K562 (cell line): ENCODE measurements around the gene NKAIN4. TPM values are rescaled to one million over a fixed set of nuclear protein-coding genes. Genes with fewer than 3 reads are reported as not detected.

ENCODE experiments used
- KLF16 ChIP-seq: IDR thresholded peaks from 2 replicates; pipeline ENCODE4 v1.6.1; 2016; ENCODE audit warnings: antibody characterized with exemption
- MAFG ChIP-seq: fragments of 450-650 bp; conservative IDR thresholded peaks from 2 replicates; pipeline ENCODE4 v1.6.1; 2016; ENCODE audit warnings: missing genetic modification characterization, missing compliant biosample characterization
- MTA3 ChIP-seq: fragments of 450-650 bp; formaldehyde crosslinking; IDR thresholded peaks from 2 replicates; pipeline ENCODE4 v1.6.1; 2017; ENCODE audit warnings: mild to moderate bottlenecking, borderline replicate concordance
- NCOA4 ChIP-seq: fragments of 450-650 bp; IDR thresholded peaks from 2 replicates; pipeline ENCODE4 v1.6.1; 2018; ENCODE audit warnings: mild to moderate bottlenecking; ENCODE audit not compliant: partially characterized antibody
- NFIC ChIP-seq: fragments of 450-650 bp; IDR thresholded peaks from 2 replicates; pipeline ENCODE4 v1.6.1; 2017; ENCODE audit warnings: mild to moderate bottlenecking, inconsistent platforms
- NONO ChIP-seq, 2 experiments: fragments of 200-400 bp in 1 of 2; fragments of 450-650 bp in 1 of 2; formaldehyde crosslinking in 1 of 2; IDR thresholded peaks; 2 replicates each; pipeline ENCODE4 v1.6.1; 2017; ENCODE audit warnings: low read depth in 2 of 2, mild to moderate bottlenecking in 2 of 2, moderate library complexity in 2 of 2, low read length in 1 of 2
- NR2F6 ChIP-seq: fragments of 450-650 bp; formaldehyde crosslinking; IDR thresholded peaks from 2 replicates; pipeline ENCODE4 v1.4.0; 2020; ENCODE audit warnings: mild to moderate bottlenecking
- PRPF4 ChIP-seq: fragments of 200-400 bp; formaldehyde crosslinking; IDR thresholded peaks from one replicate; pipeline ENCODE4 v1.6.1; 2017; ENCODE audit warnings: low read length, low read depth, mild to moderate bottlenecking; ENCODE audit not compliant: insufficient read depth, poor library complexity, severe bottlenecking
- ZNF561 ChIP-seq: fragments of 450-650 bp; formaldehyde crosslinking; conservative IDR thresholded peaks from 2 replicates; pipeline ENCODE4 v1.4.0; 2020; ENCODE audit warnings: mild to moderate bottlenecking, moderate library complexity
- ZNF75A ChIP-seq: fragments of 450-650 bp; formaldehyde crosslinking; IDR thresholded peaks from 2 replicates; pipeline ENCODE4 v1.4.0; 2020; ENCODE audit warnings: mild to moderate bottlenecking
- polyA plus RNA-seq, 8 experiments: library from polyadenylated mRNA; depleted of rRNA in 4 of 8; stranded (reverse) in 5 of 8; unstranded in 3 of 8; fragments of >200 nt; fragmentation: Nextera tagmentation in 2 of 8; fragmentation: Illumina TruSeq in 1 of 8; extraction: Ambion mirVana in 2 of 8; extraction: Trizol in 1 of 8; gene quantifications; 2 replicates each; pipeline versions ENCODE4 v1.2.1 to v1.2.3, GENCODE V29; 2011 to 2014; ENCODE audit warnings: inconsistent platforms in 1 of 8, missing spikeins in 1 of 8
- total RNA-seq, 7 experiments: library from RNA; depleted of rRNA in 6 of 7; stranded (reverse); fragments of >200 nt in 6 of 7; fragmentation: Illumina TruSeq in 2 of 7; extraction: Trizol in 2 of 7; gene quantifications; 2 replicates each; pipeline versions ENCODE4 v1.2.1 to v1.2.3, GENCODE V29; 2011 to 2021; ENCODE audit warnings: low replicate concordance in 1 of 7
- TF ChIP-seq, protein P1 (sequence below): sonication (generic); formaldehyde crosslinking; IDR thresholded peaks from 2 replicates; pipeline ENCODE4 v1.4.0; 2020; ENCODE audit warnings: mild to moderate bottlenecking, missing genetic modification reagents
- TF ChIP-seq, protein P2 (sequence below): IDR thresholded peaks from 3 replicates; pipeline ENCODE4 v1.6.1; 2011; ENCODE audit warnings: borderline replicate concordance, mild to moderate bottlenecking; ENCODE audit not compliant: insufficient read length, insufficient read depth
- TF ChIP-seq, protein P3 (sequence below): sonication (generic); formaldehyde crosslinking; IDR thresholded peaks from 2 replicates; pipeline ENCODE4 v1.8.0; 2023; ENCODE audit warnings: missing genetic modification reagents, mild to moderate bottlenecking, borderline replicate concordance
- TF ChIP-seq, protein P4 (sequence below): fragments of 450-650 bp; IDR thresholded peaks from one replicate; pipeline ENCODE4 v1.6.1; 2018; ENCODE audit warnings: mild to moderate bottlenecking, moderate library complexity; ENCODE audit not compliant: partially characterized antibody
- TF ChIP-seq, protein P5 (sequence below): fragments of 450-650 bp; formaldehyde crosslinking; IDR thresholded peaks from 2 replicates; pipeline ENCODE4 v1.4.0; 2022; ENCODE audit warnings: mild to moderate bottlenecking, moderate library complexity

NKAIN4 gene
- total and polyA plus RNA-seq, 9 of the 15 experiments (the other 6 are each of a cell fraction or from before 2014, with no cell fraction given) = not detected

DNA sequence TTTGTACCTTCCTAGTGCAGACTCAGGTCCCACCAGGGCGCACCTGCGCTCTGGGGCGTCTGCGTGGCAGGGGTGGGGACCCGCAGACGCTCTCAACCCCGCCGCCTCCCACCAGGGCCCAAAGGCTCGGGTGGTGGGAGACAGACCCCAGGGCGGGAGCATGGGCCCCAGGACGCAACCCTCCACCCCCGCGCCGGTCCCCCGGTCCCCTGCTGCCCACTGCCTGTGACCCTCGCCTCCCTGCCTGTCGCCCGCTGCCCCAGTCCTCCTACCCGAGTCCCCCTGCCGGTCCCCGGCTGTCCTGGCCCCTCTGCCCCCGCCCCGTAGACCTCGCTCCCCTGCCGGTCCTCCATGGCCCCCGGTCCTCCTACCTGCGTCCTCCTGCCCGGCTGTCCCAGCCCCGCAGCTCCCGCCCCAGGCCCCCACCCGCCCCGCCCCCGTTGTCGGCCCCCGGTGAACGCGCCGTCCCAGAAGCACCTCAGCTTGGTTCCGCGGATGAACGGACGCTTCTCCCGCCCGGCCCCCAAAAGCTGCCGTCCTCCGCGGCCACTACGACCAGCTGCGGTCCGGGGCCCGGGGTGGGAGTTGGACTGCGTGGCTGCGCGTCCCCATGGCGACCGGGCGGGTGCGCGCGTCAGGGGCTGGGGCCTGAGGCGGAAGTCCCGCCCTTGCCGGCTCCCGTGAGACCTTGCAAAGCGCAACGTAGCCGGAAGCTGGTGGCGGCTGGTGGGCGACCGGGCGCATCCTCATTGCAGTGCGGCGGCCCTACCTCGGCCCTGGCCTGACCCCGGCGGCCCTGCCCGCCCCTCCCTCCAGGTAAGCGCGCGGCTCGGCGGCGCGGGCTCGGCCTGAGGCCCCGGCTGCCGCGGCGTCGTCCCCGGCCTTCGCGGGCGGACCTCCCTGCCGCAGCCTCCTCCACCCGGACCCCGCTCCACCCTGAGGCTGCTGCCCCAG lies 18.1 kb upstream of the NKAIN4 start, which contains the start of gene ARFGAP1 (continued):
- TF ChIP-seq, protein P1, sequence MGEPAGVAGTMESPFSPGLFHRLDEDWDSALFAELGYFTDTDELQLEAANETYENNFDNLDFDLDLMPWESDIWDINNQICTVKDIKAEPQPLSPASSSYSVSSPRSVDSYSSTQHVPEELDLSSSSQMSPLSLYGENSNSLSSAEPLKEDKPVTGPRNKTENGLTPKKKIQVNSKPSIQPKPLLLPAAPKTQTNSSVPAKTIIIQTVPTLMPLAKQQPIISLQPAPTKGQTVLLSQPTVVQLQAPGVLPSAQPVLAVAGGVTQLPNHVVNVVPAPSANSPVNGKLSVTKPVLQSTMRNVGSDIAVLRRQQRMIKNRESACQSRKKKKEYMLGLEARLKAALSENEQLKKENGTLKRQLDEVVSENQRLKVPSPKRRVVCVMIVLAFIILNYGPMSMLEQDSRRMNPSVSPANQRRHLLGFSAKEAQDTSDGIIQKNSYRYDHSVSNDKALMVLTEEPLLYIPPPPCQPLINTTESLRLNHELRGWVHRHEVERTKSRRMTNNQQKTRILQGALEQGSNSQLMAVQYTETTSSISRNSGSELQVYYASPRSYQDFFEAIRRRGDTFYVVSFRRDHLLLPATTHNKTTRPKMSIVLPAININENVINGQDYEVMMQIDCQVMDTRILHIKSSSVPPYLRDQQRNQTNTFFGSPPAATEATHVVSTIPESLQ (CRISPR knock-in tag) = no peak
- TF ChIP-seq, protein P2, sequence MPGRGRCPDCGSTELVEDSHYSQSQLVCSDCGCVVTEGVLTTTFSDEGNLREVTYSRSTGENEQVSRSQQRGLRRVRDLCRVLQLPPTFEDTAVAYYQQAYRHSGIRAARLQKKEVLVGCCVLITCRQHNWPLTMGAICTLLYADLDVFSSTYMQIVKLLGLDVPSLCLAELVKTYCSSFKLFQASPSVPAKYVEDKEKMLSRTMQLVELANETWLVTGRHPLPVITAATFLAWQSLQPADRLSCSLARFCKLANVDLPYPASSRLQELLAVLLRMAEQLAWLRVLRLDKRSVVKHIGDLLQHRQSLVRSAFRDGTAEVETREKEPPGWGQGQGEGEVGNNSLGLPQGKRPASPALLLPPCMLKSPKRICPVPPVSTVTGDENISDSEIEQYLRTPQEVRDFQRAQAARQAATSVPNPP = no peak
- TF ChIP-seq NFIC = no peak
- TF ChIP-seq, protein P3, sequence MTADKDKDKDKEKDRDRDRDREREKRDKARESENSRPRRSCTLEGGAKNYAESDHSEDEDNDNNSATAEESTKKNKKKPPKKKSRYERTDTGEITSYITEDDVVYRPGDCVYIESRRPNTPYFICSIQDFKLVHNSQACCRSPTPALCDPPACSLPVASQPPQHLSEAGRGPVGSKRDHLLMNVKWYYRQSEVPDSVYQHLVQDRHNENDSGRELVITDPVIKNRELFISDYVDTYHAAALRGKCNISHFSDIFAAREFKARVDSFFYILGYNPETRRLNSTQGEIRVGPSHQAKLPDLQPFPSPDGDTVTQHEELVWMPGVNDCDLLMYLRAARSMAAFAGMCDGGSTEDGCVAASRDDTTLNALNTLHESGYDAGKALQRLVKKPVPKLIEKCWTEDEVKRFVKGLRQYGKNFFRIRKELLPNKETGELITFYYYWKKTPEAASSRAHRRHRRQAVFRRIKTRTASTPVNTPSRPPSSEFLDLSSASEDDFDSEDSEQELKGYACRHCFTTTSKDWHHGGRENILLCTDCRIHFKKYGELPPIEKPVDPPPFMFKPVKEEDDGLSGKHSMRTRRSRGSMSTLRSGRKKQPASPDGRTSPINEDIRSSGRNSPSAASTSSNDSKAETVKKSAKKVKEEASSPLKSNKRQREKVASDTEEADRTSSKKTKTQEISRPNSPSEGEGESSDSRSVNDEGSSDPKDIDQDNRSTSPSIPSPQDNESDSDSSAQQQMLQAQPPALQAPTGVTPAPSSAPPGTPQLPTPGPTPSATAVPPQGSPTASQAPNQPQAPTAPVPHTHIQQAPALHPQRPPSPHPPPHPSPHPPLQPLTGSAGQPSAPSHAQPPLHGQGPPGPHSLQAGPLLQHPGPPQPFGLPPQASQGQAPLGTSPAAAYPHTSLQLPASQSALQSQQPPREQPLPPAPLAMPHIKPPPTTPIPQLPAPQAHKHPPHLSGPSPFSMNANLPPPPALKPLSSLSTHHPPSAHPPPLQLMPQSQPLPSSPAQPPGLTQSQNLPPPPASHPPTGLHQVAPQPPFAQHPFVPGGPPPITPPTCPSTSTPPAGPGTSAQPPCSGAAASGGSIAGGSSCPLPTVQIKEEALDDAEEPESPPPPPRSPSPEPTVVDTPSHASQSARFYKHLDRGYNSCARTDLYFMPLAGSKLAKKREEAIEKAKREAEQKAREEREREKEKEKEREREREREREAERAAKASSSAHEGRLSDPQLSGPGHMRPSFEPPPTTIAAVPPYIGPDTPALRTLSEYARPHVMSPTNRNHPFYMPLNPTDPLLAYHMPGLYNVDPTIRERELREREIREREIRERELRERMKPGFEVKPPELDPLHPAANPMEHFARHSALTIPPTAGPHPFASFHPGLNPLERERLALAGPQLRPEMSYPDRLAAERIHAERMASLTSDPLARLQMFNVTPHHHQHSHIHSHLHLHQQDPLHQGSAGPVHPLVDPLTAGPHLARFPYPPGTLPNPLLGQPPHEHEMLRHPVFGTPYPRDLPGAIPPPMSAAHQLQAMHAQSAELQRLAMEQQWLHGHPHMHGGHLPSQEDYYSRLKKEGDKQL (CRISPR knock-in tag) = no peak
- TF ChIP-seq NR2F6 = no peak
- TF ChIP-seq, protein P4, sequence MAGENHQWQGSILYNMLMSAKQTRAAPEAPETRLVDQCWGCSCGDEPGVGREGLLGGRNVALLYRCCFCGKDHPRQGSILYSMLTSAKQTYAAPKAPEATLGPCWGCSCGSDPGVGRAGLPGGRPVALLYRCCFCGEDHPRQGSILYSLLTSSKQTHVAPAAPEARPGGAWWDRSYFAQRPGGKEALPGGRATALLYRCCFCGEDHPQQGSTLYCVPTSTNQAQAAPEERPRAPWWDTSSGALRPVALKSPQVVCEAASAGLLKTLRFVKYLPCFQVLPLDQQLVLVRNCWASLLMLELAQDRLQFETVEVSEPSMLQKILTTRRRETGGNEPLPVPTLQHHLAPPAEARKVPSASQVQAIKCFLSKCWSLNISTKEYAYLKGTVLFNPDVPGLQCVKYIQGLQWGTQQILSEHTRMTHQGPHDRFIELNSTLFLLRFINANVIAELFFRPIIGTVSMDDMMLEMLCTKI = no peak
- no peak for TF ChIP-seq ZNF75A (CRISPR knock-in tag)
- TF ChIP-seq, protein P5, sequence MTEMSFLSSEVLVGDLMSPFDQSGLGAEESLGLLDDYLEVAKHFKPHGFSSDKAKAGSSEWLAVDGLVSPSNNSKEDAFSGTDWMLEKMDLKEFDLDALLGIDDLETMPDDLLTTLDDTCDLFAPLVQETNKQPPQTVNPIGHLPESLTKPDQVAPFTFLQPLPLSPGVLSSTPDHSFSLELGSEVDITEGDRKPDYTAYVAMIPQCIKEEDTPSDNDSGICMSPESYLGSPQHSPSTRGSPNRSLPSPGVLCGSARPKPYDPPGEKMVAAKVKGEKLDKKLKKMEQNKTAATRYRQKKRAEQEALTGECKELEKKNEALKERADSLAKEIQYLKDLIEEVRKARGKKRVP (CRISPR knock-in tag) = no peak
- TF ChIP-seq MAFG (tag) = no peak
- no peak for TF ChIP-seq ZNF561 (CRISPR knock-in tag)
- 0 out of 2 replicates have a peak, but pooled peaks have one; percentile 27 for TF ChIP-seq MTA3
- peak in 1 of 2 experiments; percentile 68; a peak in 1 of 4 replicates for TF ChIP-seq NONO (IDR thresholded peaks at IDR 0.05; ENCODE audit: low read depth in 2 of 2, low read length in 1 of 2)
- no peak for TF ChIP-seq NCOA4
- TF ChIP-seq PRPF4 = no peak
- TF ChIP-seq KLF16 = no peak
